MM.1S (cell line): ENCODE measurements around the gene SCARF1.

Experiments
- DNase-seq: peaks from one replicate; pipeline ENCODE4 v3.0.0-alpha.2; 2015
- H2AFZ ChIP-seq: fragments of 300-600 bp; sonication (generic); 2 replicates; pipeline ENCODE4 v1.6.0; 2016; ENCODE audit warnings: antibody characterized with exemption, low read length
- H3F3A ChIP-seq: fragments of 300-600 bp; sonication (generic); 2 replicates; pipeline ENCODE4 v1.6.1; 2016; ENCODE audit warnings: mild to moderate bottlenecking, antibody characterized with exemption, low read length, moderate library complexity, mixed read lengths; ENCODE audit not compliant: insufficient read depth
- H3K27ac ChIP-seq: fragments of 300-600 bp; sonication (generic); 2 replicates; pipeline ENCODE4 v1.5.1; 2016; ENCODE audit warnings: mild to moderate bottlenecking, low read length
- H3K27me3 ChIP-seq: fragments of 300-600 bp; sonication (generic); replicated peaks from 2 replicates; pipeline ENCODE4 v1.6.0; 2016; ENCODE audit warnings: low read length; ENCODE audit not compliant: insufficient read depth
- H3K36me3 ChIP-seq: fragments of 300-600 bp; sonication (generic); replicated peaks from 2 replicates; pipeline ENCODE4 v1.6.1; 2016; ENCODE audit warnings: mild to moderate bottlenecking, low read length, mixed read lengths; ENCODE audit not compliant: insufficient read depth
- H3K4me1 ChIP-seq: fragments of 300-600 bp; sonication (generic); 2 replicates; pipeline ENCODE4 v1.6.1; 2016; ENCODE audit warnings: low read length, mixed read lengths
- H3K4me2 ChIP-seq: fragments of 300-600 bp; sonication (generic); 2 replicates; pipeline ENCODE4 v1.6.0; 2016; ENCODE audit warnings: low read depth, low read length
- H3K4me3 ChIP-seq: fragments of 300-600 bp; sonication (generic); 2 replicates; pipeline ENCODE4 v1.5.1; 2016; ENCODE audit warnings: low read length, mixed read lengths
- H3K79me2 ChIP-seq: fragments of 300-600 bp; sonication (generic); 2 replicates; pipeline ENCODE4 v1.6.1; 2016; ENCODE audit warnings: mixed run types, low read length, mixed read lengths
- H3K9ac ChIP-seq: fragments of 300-600 bp; sonication (generic); 2 replicates; pipeline ENCODE4 v1.6.1; 2016; ENCODE audit warnings: low read length, mixed read lengths
- H3K9me2 ChIP-seq: fragments of 300-600 bp; sonication (generic); replicated peaks from 2 replicates; pipeline ENCODE4 v1.6.1; 2016; ENCODE audit warnings: mild to moderate bottlenecking, low read length, mixed read lengths; ENCODE audit not compliant: insufficient read depth
- H3K9me3 ChIP-seq: fragments of 300-600 bp; sonication (generic); replicated peaks from 2 replicates; pipeline ENCODE4 v1.6.1; 2016; ENCODE audit warnings: mild to moderate bottlenecking, low read length, mixed read lengths; ENCODE audit not compliant: insufficient read depth
- H4K20me1 ChIP-seq: fragments of 300-600 bp; sonication (generic); 2 replicates; pipeline ENCODE4 v1.6.1; 2016; ENCODE audit warnings: mild to moderate bottlenecking, low read length, moderate library complexity, mixed read lengths; ENCODE audit not compliant: insufficient read depth
- CTCF ChIP-seq: fragments of 300-600 bp; sonication (generic); IDR thresholded peaks from 2 replicates; pipeline ENCODE4 v1.5.1; 2016; ENCODE audit warnings: antibody characterized with exemption, low read length, mixed read lengths
- EZH2 ChIP-seq: fragments of 300-600 bp; sonication (generic); optimal IDR thresholded peaks from 2 replicates; pipeline ENCODE3; 2017; ENCODE audit warnings: low read depth, mild to moderate bottlenecking, antibody characterized with exemption, low read length, mixed read lengths
- EZH2phosphoT487 ChIP-seq: fragments of 300-600 bp; sonication (generic); IDR thresholded peaks from 2 replicates; pipeline ENCODE4 v1.6.1; 2018; ENCODE audit warnings: antibody characterized with exemption, low read length

The SCARF1 gene

GRCh38 chr17:1625053-1625452 is 20.5 kb downstream of the SCARF1 start:
- no peaks in the 10 kb centered on the region for H3K27me3 ChIP-seq
- no peaks in the 10 kb centered on the region for H3K79me2 ChIP-seq
- H3K27ac ChIP-seq = no peak overlapping the region
- H3K9ac ChIP-seq = no peak overlapping the region
- TF ChIP-seq CTCF = no peak
- TF ChIP-seq EZH2phosphoT487 = no peak
- no peak for TF ChIP-seq EZH2
- H3K9me3 ChIP-seq = no peaks in the 10 kb centered on the region
- peaks cover 12% of the 10 kb centered on the region; the same call in 1 of the 2 replicates for H3K4me1 ChIP-seq
- H3F3A ChIP-seq = peaks cover 9% of the 10 kb centered on the region
- no peak overlapping the region for H3K4me3 ChIP-seq
- no peaks in the 10 kb centered on the region for H3K9me2 ChIP-seq
- DNase-seq = no peak
- H3K4me2 ChIP-seq = no peak overlapping the region
- H4K20me1 ChIP-seq = no peaks in the 10 kb centered on the region
- no peaks in the 10 kb centered on the region for H3K36me3 ChIP-seq
- H2AFZ ChIP-seq = no peak overlapping the region

GRCh38 chr17:1624650-1625049 is 20.9 kb downstream of the SCARF1 start:
- Histone ChIP-seq H3K9me2 (no peaks in the 10 kb centered on the region), H3K36me3 (no peaks in the 10 kb centered on the region), H3K27me3 (no peaks in the 10 kb centered on the region), H3K4me2 (no peak overlapping the region), H3F3A (peaks cover 5% of the 10 kb centered on the region), H3K9ac (no peak overlapping the region), H3K79me2 (no peaks in the 10 kb centered on the region), H3K9me3 (no peaks in the 10 kb centered on the region), H3K4me1 (peaks cover 7% of the 10 kb centered on the region; the same call in 1 of the 2 replicates), H3K4me3 (no peak overlapping the region), H4K20me1 (no peaks in the 10 kb centered on the region), H2AFZ (no peak overlapping the region), H3K27ac (no peak overlapping the region)
- TF ChIP-seq EZH2phosphoT487 (no peak), CTCF (no peak), EZH2 (no peak)
- no peak for DNase-seq

- Histone ChIP-seq H3K27me3 (no peaks in the 10 kb centered on the region), H3K4me1 (0 out of 2 replicates have a peak, but pooled peaks cover 5% of the 10 kb centered on the region), H3K4me3 (no peak overlapping the region), H3K9me2 (no peaks in the 10 kb centered on the region), H3K9ac (no peak overlapping the region), H3F3A (no peaks in the 10 kb centered on the region), H4K20me1 (no peaks in the 10 kb centered on the region), H3K27ac (no peak overlapping the region), H3K9me3 (no peaks in the 10 kb centered on the region), H3K4me2 (no peak overlapping the region), H2AFZ (no peak overlapping the region), H3K79me2 (no peaks in the 10 kb centered on the region), H3K36me3 (no peaks in the 10 kb centered on the region)
- TF ChIP-seq EZH2phosphoT487 (no peak), EZH2 (no peak), CTCF (no peak)
- no peak for DNase-seq
Measured at GRCh38 chr17:1623057-1623630, 22.4 kb downstream of the SCARF1 start.
